Activated naive CD4-positive, alpha-beta T cell treated with anti-CD3 and anti-CD28 coated beads for 36 hours (primary cell): ENCODE data around the gene SDHAF4. TPM values are rescaled to one million over a fixed set of nuclear protein-coding genes. Genes with fewer than 3 reads are reported as not detected.

Experiments used
- CTCF ChIA-PET: fragments of 350-600 bp; sonication (Branson Sonifier 250); formaldehyde crosslinking; loops from one replicate; lab custom pipeline; 2021; ENCODE audit warnings: antibody characterized with exemption; lab: Charles Lee
- DNase-seq: peaks from one replicate; pipeline ENCODE4 v3.0.0-alpha.2; 2020
- H3K27ac Mint-ChIP-seq: one replicate; pipeline ENCODE4 v1.8.0; 2021; ENCODE audit warnings: mild to moderate bottlenecking, mixed read lengths
- H3K27me3 Mint-ChIP-seq: one replicate; pipeline ENCODE4 v1.8.0; 2021; ENCODE audit warnings: low read depth, mixed read lengths
- H3K36me3 Mint-ChIP-seq: one replicate; pipeline ENCODE4 v1.8.0; 2021; ENCODE audit warnings: low read depth, mixed read lengths
- H3K4me1 Mint-ChIP-seq: one replicate; pipeline ENCODE4 v1.8.0; 2021; ENCODE audit warnings: low read depth, mixed read lengths
- H3K4me3 Mint-ChIP-seq: one replicate; pipeline ENCODE4 v1.8.0; 2021; ENCODE audit warnings: mild to moderate bottlenecking, moderate library complexity, mixed read lengths
- H3K9me3 Mint-ChIP-seq: one replicate; pipeline ENCODE4 v1.8.0; 2021; ENCODE audit warnings: mixed read lengths
- intact Hi-C: fragments of 100-400 bp; cut with micrococcal nuclease; formaldehyde crosslinking; loops from one replicate; pipeline ENCODE4 v1.15.1; 2023
- total RNA-seq, 2 experiments: library from RNA; stranded (reverse); gene quantifications; one replicate each; pipeline ENCODE4 v1.2.3, GENCODE V29; 2021

Gene SDHAF4
- total RNA-seq, 2 experiments from 2014 or later = 16.8 to 17.9 TPM

DNA sequence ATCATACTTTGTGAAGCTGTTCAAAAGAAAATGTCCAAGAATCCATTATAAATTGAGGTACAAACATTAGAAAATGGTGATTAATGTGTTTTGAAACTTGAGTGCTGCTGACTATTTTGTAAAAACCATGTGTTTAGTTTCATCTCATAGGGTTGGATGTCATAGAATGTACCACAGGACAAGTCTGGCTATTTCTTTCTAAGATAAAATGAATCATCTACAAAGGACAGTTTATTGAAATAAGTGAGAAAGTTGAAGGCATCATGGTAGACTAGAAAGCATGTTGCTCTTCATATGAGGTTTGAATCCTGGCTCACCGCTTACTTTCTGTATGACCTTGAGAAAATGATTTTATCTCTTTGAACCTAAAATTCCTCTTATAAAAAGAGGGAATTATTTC is 71.7 kb downstream of the SDHAF4 start:
- no peak for DNase-seq
- H3K36me3 Mint-ChIP-seq = no peaks in the 10 kb centered on the region
- no peaks in the 10 kb centered on the region for H3K4me1 Mint-ChIP-seq
- H3K27ac Mint-ChIP-seq = no peak overlapping the region
- no peaks in the 10 kb centered on the region for H3K27me3 Mint-ChIP-seq
- CTCF ChIA-PET = no interaction called here
- intact Hi-C loops = no loop called here
- no peaks in the 10 kb centered on the region for H3K9me3 Mint-ChIP-seq
- no peak overlapping the region for H3K4me3 Mint-ChIP-seq

Other genes starting within 250 kb of the SDHAF4 start
- 10 to 100 TPM; 11.5 to 11.9 TPM for gene FAM135A, start 153.4 kb upstream of the SDHAF4 start, total RNA-seq
- gene SMAP1, start 101.0 kb downstream of the SDHAF4 start, total RNA-seq = 10 to 100 TPM; 15.8 to 16.1 TPM